SU-DHL-6 (cell line): ENCODE results near the gene ERCC3.

Source experiments
- EZH2phosphoT487 ChIP-seq: fragments of 200-600 bp; sonication (generic), shearing (Covaris generic); conservative IDR thresholded peaks from 2 replicates; pipeline ENCODE4 v1.6.1; 2018; ENCODE audit warnings: mild to moderate bottlenecking, antibody characterized with exemption, low read length, moderate library complexity, mixed read lengths
- TF ChIP-seq, protein P1 (sequence below): fragments of 200-600 bp; sonication (generic); IDR thresholded peaks from one replicate; pipeline ENCODE4 v1.5.1; 2017; ENCODE audit warnings: antibody characterized with exemption, mild to moderate bottlenecking, low read length, moderate library complexity; ENCODE audit not compliant: insufficient read depth, poor library complexity, severe bottlenecking

DNA sequence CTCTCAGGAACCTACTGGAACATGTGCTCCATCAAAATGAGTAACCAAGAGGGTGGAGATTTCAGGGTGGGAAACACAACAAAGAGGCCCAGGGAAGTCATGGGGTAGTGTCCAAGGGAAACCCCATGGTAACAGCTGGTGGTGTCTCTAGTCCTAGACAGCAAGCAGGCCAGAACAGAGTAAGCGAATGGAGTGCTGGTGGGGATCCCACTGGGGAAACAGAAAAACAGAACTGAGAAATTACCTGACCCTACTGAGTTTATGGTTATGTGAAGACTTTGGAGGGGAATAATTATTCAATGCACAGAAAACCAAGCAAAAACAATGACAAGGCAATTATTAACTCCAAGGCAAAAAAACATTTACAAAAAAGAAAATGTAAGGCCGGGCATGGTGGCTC is 16.9 kb downstream of the ERCC3 start:
- TF ChIP-seq, protein P1, sequence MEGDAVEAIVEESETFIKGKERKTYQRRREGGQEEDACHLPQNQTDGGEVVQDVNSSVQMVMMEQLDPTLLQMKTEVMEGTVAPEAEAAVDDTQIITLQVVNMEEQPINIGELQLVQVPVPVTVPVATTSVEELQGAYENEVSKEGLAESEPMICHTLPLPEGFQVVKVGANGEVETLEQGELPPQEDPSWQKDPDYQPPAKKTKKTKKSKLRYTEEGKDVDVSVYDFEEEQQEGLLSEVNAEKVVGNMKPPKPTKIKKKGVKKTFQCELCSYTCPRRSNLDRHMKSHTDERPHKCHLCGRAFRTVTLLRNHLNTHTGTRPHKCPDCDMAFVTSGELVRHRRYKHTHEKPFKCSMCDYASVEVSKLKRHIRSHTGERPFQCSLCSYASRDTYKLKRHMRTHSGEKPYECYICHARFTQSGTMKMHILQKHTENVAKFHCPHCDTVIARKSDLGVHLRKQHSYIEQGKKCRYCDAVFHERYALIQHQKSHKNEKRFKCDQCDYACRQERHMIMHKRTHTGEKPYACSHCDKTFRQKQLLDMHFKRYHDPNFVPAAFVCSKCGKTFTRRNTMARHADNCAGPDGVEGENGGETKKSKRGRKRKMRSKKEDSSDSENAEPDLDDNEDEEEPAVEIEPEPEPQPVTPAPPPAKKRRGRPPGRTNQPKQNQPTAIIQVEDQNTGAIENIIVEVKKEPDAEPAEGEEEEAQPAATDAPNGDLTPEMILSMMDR, result no peak
- TF ChIP-seq EZH2phosphoT487, result no peak
